Central memory CD8-positive, alpha-beta T cell (primary cell): ENCODE results near the gene FDXR.
A peak's percentile ranks its signal among the peaks of the same experiment; 100 is the strongest.

Experiments used
- ATAC-seq: fragments of 150-1000 bp; cut with Tn5 transposase; replicated peaks from 2 replicates; pipeline ENCODE4 v1.10.0; 2022; ENCODE audit warnings: mild to moderate bottlenecking, moderate FRiP score, moderate number of reproducible peaks; ENCODE audit not compliant: poor library complexity, severe bottlenecking; ENCODE audit errors: extremely low read depth
- DNase-seq, 2 donors: peaks; one replicate each; pipeline ENCODE4 v3.0.0; 2021; ENCODE audit warnings: low spot score in 2 of 2
- H3K27ac Mint-ChIP-seq: one replicate; pipeline ENCODE4 v1.8.0; 2022; ENCODE audit warnings: low read depth, mild to moderate bottlenecking, moderate library complexity, mixed read lengths
- H3K27me3 Mint-ChIP-seq: one replicate; pipeline ENCODE4 v1.8.0; 2022; ENCODE audit warnings: mixed read lengths
- H3K36me3 Mint-ChIP-seq: one replicate; pipeline ENCODE4 v1.8.0; 2022; ENCODE audit warnings: mild to moderate bottlenecking, moderate library complexity, mixed read lengths; ENCODE audit not compliant: insufficient read depth
- H3K4me1 Mint-ChIP-seq: one replicate; pipeline ENCODE4 v1.8.0; 2022; ENCODE audit warnings: mixed read lengths
- H3K4me3 Mint-ChIP-seq: one replicate; pipeline ENCODE4 v1.8.0; 2022; ENCODE audit warnings: mild to moderate bottlenecking, moderate library complexity, mixed read lengths
- H3K9me3 Mint-ChIP-seq: one replicate; pipeline ENCODE4 v1.8.0; 2022; ENCODE audit warnings: mixed read lengths

The FDXR gene

DNA sequence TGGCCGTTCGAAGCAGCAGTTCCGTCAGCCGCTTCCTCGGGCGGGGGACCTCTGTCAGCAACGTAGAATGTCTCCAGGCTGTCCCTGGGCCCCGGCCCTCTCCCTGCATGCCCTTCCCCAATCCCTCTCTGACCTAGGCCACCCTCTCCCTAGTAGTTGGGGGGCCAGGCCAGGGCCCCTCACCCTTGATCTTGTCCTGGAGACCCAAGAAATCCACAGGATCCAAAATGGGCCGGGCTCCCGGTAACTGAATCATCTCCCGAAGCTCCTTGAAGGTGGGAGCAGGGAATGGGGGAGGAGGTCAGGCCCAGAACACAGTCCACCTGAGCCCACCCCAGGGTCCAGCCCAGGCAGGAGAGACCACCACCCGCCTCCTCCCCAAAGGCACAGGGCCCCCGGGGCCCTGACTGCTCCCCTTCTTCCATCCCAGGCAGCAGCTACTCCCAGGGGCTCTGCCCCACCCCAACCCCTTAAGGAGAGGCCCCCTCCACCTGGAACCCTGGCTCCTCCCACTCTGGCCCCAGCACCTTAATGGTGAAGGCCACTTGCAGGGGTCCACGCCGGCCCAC, 8.4 kb downstream of the FDXR start:
- peaks cover 14% of the 10 kb centered on the region for H3K27me3 Mint-ChIP-seq
- peaks cover 19% of the 10 kb centered on the region for H3K4me1 Mint-ChIP-seq
- H3K9me3 Mint-ChIP-seq = no peaks in the 10 kb centered on the region
- H3K4me3 Mint-ChIP-seq = no peak overlapping the region
- H3K27ac Mint-ChIP-seq = no peak overlapping the region
- no peak for ATAC-seq
- H3K36me3 Mint-ChIP-seq = peaks cover 5% of the 10 kb centered on the region
- no peak for DNase-seq

DNA sequence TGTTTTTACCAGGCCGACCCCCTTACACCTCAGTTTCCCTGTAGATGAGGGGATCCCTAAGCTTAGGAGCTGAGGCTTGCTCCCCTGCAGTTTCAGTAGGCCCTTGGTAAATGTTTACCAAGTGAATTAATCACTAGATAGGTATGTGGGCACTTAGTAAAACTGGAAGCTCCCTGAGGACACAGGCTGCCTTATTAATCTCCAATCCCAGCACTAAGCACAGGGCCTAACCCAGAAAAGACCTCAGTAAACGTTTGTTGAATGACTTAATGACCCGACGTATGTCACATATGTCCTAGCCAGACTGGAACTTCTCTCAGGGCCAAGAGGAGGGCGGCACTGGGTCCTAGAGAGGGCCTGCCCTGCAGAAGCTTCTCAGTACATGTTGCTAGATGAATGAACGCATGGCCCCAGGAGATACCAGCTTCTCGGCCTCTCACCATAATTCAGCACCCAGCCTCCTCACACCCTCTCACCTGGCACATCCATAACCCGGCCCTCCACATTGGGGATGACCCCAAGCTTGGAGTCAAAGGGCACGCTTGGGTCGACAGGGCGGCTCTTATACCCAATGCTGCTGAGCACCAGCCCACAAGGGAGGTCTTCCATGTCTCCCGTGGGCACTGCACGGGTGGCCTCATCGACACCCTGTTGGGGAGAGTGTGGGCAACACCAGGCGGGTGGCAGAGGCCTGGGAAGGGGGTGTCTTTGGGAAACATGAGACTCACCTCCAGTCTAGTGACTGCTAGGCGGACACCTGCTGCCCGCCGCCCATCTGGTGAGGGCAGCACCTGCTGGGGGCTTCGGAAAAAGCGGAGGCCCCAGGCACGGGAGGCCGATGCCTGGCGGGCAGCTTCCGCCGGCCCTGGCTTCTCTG, 9.1 kb downstream of the FDXR start:
- Mint-ChIP-seq H3K36me3 (peaks cover 7% of the 10 kb centered on the region), H3K27ac (no peak overlapping the region), H3K4me3 (no peak overlapping the region), H3K27me3 (peaks cover 21% of the 10 kb centered on the region), H3K4me1 (peaks cover 25% of the 10 kb centered on the region), H3K9me3 (no peaks in the 10 kb centered on the region)
- no peak for DNase-seq
- ATAC-seq = no peak

DNA sequence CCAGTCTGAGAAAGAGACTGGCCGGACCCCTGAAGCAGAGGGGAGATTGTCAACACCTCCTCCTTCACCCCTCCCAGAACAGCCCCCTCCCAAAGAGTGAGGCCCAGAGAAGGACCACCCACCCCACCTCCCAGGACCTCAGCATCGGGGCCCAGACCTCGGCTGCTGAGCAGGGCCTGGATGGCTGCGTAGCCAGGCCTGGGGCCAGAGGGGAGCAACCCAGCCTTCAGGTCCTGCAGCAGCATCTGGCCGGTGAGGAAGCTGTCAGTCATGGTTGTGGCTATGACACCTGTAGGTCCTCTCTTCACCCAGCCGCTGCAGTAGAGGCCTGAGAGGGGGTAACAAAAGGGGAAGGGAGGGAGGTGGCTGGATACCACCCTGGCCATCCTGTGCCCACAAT, 9.9 kb downstream of the FDXR start:
- Mint-ChIP-seq H3K36me3 (peaks cover 7% of the 10 kb centered on the region), H3K27ac (no peak overlapping the region), H3K4me3 (no peak overlapping the region), H3K4me1 (peaks cover 26% of the 10 kb centered on the region), H3K9me3 (no peaks in the 10 kb centered on the region), H3K27me3 (peaks cover 28% of the 10 kb centered on the region)
- no peak for DNase-seq
- ATAC-seq = no peak

DNA sequence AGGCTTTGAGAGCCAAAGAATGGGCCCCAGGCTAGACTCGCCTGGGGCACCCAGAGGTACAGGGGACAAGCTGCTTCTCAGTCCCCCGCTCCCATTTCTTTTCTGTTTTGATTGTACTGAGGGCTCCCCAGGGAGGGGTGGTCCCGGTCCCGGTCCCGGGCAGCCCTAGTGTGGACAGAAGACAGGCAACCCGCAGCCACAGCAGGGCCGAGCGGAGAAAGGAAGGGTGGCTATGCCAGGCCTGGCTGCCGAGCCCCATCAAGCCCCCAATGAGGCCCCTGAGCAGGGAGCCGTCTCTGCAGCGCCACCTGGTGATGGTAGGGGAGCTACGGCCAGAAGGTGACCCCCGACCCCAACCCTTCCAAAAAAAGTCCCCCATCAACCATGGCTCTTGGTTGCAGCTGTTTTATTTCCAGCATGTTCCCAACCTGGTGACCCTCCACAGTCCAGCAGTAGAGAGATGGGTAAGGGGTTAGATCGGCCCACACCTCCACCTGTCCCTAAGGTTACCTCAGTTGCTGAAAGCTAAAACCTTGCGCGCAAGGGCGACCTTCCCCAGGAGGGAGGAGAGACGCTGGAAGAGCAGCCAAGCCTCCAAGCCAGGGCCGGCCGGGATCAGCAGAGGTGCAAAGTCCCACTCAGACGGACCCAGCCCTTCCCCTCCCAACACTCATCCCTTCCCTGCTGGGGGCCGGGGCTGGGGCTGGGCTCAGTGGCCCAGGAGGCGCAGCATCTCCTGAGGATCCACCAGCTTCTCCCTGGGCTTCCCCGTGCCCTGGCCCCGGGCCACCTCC, 10.5 kb downstream of the FDXR start:
- H3K9me3 Mint-ChIP-seq = no peaks in the 10 kb centered on the region
- peaks cover 26% of the 10 kb centered on the region for H3K4me1 Mint-ChIP-seq
- ATAC-seq (peak; percentile 59), DNase-seq (peak; percentile 48 to 57)
- peaks cover 7% of the 10 kb centered on the region for H3K36me3 Mint-ChIP-seq
- H3K27ac Mint-ChIP-seq = no peak overlapping the region
- H3K4me3 Mint-ChIP-seq = peak overlapping the region; percentile 50
- peaks cover 34% of the 10 kb centered on the region for H3K27me3 Mint-ChIP-seq

GRCh38 chr17:74861662-74862107, 11.1 kb downstream of the FDXR start:
- peak overlapping the region; percentile 50 for H3K4me3 Mint-ChIP-seq
- ATAC-seq (no peak), DNase-seq (no peak)
- H3K4me1 Mint-ChIP-seq = peaks cover 26% of the 10 kb centered on the region
- H3K27ac Mint-ChIP-seq = no peak overlapping the region
- peaks cover 40% of the 10 kb centered on the region for H3K27me3 Mint-ChIP-seq
- H3K36me3 Mint-ChIP-seq = peaks cover 7% of the 10 kb centered on the region
- no peaks in the 10 kb centered on the region for H3K9me3 Mint-ChIP-seq

- H3K9me3 Mint-ChIP-seq = no peaks in the 10 kb centered on the region
- ATAC-seq (no peak), DNase-seq (no peak)
- no peak overlapping the region for H3K27ac Mint-ChIP-seq
- H3K4me3 Mint-ChIP-seq = peak overlapping the region; percentile 56
- peaks cover 9% of the 10 kb centered on the region for H3K36me3 Mint-ChIP-seq
- peaks cover 47% of the 10 kb centered on the region for H3K27me3 Mint-ChIP-seq
- H3K4me1 Mint-ChIP-seq = peaks cover 26% of the 10 kb centered on the region
Measured at GRCh38 chr17:74860872-74861661, 11.7 kb downstream of the FDXR start.

DNA sequence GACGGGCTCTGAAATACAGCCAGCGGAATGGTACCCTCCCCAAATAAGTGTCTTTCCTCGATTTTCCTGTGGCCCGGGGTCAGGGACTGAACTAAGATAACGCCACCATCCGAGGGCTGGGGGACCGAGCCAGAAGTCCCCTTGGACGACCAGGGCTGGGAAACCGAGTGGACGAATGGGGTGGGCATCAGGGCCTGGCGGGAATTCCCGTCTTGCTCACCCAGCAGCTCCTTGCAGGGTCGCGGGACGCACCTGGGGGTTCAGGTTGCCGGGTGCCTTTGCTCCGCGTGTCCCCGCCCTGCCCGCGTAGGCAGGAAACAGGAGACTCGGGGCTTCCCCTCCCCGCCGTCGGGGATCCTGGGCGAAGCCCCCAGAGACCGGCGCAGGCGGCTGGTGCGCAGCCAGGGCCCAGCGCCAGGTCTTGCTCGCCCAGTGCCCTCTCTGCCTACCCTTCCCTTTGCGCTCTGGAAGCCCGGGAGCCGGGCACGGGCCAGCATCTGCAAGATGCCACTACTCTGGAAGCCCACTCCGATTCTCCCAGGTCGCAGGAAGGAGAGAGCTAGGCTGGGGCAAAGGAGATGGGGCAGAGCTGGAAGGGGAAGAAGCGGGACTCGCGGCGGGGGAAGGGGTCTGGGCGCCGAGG, 12.4 kb downstream of the FDXR start:
- peaks cover 54% of the 10 kb centered on the region for H3K27me3 Mint-ChIP-seq
- peaks cover 26% of the 10 kb centered on the region for H3K4me1 Mint-ChIP-seq
- peaks cover 9% of the 10 kb centered on the region for H3K36me3 Mint-ChIP-seq
- H3K27ac Mint-ChIP-seq = no peak overlapping the region
- peak overlapping the region; percentile 56 for H3K4me3 Mint-ChIP-seq
- DNase-seq (no peak), ATAC-seq (peak; percentile 20)
- no peaks in the 10 kb centered on the region for H3K9me3 Mint-ChIP-seq

DNA sequence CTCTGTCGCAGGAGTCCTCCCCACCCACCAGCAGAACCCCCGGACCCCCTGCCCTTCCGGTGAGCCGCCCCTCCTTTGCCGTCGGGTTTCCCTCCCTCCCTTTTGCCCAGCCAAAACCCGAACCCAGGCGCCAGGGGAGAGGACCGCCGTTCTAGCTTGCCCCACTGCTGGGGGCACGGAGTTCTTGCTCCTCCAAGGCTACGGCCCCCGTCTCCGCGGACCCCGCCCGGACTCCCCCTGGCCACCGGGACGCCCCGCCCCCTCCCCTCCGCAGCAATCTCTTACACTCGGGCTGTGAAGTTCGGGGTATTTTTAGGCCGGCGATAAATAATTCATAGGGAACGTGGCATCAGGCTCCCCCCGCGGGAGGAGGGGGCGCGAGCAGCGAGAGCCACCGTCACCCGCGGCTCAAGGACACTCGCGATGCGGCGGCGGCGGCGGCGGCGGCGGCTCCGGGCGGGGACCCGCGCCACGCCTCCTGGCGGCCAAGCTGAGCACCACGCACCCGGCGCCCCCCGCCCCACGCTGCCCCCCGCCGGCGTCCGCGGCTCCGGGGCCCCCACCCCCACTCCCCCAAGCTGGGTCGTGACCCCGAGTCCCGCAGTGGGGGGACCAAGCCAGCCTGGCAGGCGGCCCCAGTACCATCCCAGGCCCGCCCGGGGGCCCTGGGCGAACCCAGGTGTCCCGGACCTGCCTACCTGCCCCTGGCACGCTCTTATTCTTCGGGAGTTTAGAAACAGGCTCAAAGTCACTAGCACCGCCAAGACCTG, 13.2 kb downstream of the FDXR start, which contains the start of gene GRIN2C:
Gene GRIN2C, minus strand, starts transcription at position 427 of the 770 bp plus-strand sequence. CDS start 4,793 bp downstream, outside the sequence.
- Mint-ChIP-seq H3K4me1 (peaks cover 20% of the 10 kb centered on the region), H3K27me3 (peaks cover 61% of the 10 kb centered on the region), H3K9me3 (no peaks in the 10 kb centered on the region), H3K27ac (peak within 1 kb of the TSS; percentile 49), H3K4me3 (peak within 1 kb of the TSS; percentile 56), H3K36me3 (peaks cover 6% of the 10 kb centered on the region)
- no peak for DNase-seq
- no peak for ATAC-seq

- ATAC-seq = no peak
- Mint-ChIP-seq H3K36me3 (peaks cover 9% of the 10 kb centered on the region), H3K27ac (peak overlapping the region; percentile 49), H3K4me3 (peak overlapping the region; percentile 56), H3K4me1 (peaks cover 20% of the 10 kb centered on the region), H3K9me3 (no peaks in the 10 kb centered on the region), H3K27me3 (peaks cover 69% of the 10 kb centered on the region)
- DNase-seq = no peak
Measured at GRCh38 chr17:74858672-74859458, 13.9 kb downstream of the FDXR start.

DNA sequence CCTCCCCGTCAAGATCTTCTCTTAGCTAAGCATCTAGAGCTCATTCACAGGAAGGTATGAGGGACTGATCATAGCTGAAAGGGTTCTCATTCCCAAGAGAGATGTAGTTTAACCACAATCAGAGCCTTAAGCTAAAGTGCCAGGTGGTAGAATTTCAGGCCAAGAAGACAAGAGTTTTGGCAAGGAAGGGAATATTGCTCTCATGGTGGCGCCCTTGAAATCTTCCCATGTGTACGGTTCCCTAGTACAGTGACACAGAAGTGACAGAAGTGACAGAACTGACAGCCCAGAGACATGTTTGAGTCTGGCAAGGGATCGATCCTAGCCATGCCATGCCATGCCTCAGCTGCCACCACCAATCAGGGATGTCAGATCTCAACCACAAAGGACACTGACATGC, 15.6 kb downstream of the FDXR start:
- H3K27me3 Mint-ChIP-seq = peaks cover 84% of the 10 kb centered on the region
- peaks cover 7% of the 10 kb centered on the region for H3K36me3 Mint-ChIP-seq
- H3K27ac Mint-ChIP-seq = no peak overlapping the region
- no peaks in the 10 kb centered on the region for H3K9me3 Mint-ChIP-seq
- H3K4me1 Mint-ChIP-seq = peaks cover 29% of the 10 kb centered on the region
- DNase-seq = no peak
- ATAC-seq = no peak
- H3K4me3 Mint-ChIP-seq = no peak overlapping the region
